Immature natural killer cell (primary cell): ENCODE results near the gene UBA3. TPM values are rescaled to one million over a fixed set of nuclear protein-coding genes. Genes with fewer than 3 reads are reported as not detected.

Source experiments
- DNase-seq, 3 donors: peaks; one replicate each; pipeline ENCODE4 v3.0.0; 2022; ENCODE audit warnings: mixed read lengths in 1 of 3
- H3K27ac Mint-ChIP-seq, 6 donors: one replicate each; pipeline ENCODE4 v1.8.0; 2020; ENCODE audit warnings: mixed read lengths in 6 of 6, mild to moderate bottlenecking in 5 of 6, inconsistent platforms in 4 of 6, moderate library complexity in 3 of 6
- H3K27me3 Mint-ChIP-seq, 3 donors: one replicate each; pipeline ENCODE4 v1.8.0; 2020 to 2021; ENCODE audit warnings: low read depth in 3 of 3, mild to moderate bottlenecking in 3 of 3, mixed read lengths in 3 of 3, moderate library complexity in 3 of 3, inconsistent platforms in 1 of 3
- H3K36me3 Mint-ChIP-seq, 3 donors: one replicate each; pipeline ENCODE4 v1.8.0; 2020; ENCODE audit warnings: mixed read lengths in 3 of 3, inconsistent platforms in 2 of 3, mild to moderate bottlenecking in 2 of 3
- H3K4me1 Mint-ChIP-seq, 2 donors: one replicate each; pipeline ENCODE4 v1.8.0; 2020; ENCODE audit warnings: inconsistent platforms in 2 of 2, mild to moderate bottlenecking in 2 of 2, mixed read lengths in 2 of 2, moderate library complexity in 1 of 2
- H3K4me3 Mint-ChIP-seq, 5 donors: one replicate each; pipeline ENCODE4 v1.8.0; 2020; ENCODE audit warnings: mild to moderate bottlenecking in 5 of 5, mixed read lengths in 5 of 5, inconsistent platforms in 3 of 5, moderate library complexity in 3 of 5
- H3K9me3 Mint-ChIP-seq, 6 donors: one replicate each; pipeline ENCODE4 v1.8.0; 2020; ENCODE audit warnings: mild to moderate bottlenecking in 6 of 6, mixed read lengths in 6 of 6, inconsistent platforms in 4 of 6, moderate library complexity in 3 of 6
- polyA plus RNA-seq, 3 donors: library from polyadenylated mRNA; unstranded; fragments of 300-500 nt; fragmentation: Illumina TruSeq; gene quantifications; one replicate each; pipeline ENCODE4 v1.2.3, GENCODE V29; 2021

UBA3 gene
- polyA plus RNA-seq, 3 donors from 2014 or later = 45.3 to 110 (median 47.1) TPM

DNA sequence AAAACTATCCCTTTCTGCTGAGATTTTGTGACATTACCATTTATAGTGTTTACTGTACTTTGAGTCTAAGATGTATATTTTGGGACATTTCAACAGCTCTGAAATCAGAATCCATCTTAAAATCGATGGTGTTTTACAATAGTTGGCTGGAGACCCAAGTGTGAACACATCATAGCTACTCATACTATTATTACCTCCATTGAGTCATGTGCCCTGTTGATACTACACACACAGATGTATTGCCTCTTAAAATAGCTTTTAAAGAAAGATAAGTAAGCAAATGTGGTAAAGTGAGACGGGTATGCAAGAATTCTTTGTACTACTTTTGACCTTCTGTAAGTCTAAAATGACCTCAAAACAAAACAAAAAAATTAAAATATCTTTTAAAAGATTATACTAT is 35.6 kb upstream of the UBA3 start:
- DNase-seq = no peak
- Mint-ChIP-seq H3K27me3 (peaks cover 0 to 3% (median under 1%) of the 10 kb centered on the region in 3 donors), H3K9me3 (no peaks in the 10 kb centered on the region), H3K4me1 (peaks cover 0 to under 1% of the 10 kb centered on the region in 2 donors), H3K27ac (no peak overlapping the region), H3K36me3 (no peaks in the 10 kb centered on the region), H3K4me3 (no peak overlapping the region)

DNA sequence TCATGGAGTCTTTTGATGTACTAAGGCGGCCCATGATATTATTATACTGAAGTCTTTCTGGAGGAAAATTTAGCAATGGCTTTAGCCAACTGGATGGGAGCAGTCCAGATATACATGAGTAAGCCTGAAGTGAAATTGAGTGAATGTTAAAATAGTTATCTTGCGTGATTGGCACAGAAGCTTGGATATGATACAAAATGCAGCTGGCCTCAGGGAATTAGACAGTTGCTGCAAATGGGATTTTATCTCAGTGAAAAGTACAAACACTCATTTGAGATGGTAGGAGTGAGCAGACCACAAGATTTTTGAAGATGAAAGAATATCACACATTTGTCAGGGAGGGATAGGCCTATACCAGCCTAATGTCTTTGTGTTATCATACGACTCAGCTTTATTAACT is 33.4 kb upstream of the UBA3 start:
- Mint-ChIP-seq H3K4me1 (no peaks in the 10 kb centered on the region), H3K36me3 (no peaks in the 10 kb centered on the region), H3K27me3 (no peaks in the 10 kb centered on the region), H3K9me3 (no peaks in the 10 kb centered on the region), H3K27ac (no peak overlapping the region), H3K4me3 (no peak overlapping the region)
- DNase-seq = no peak

DNA sequence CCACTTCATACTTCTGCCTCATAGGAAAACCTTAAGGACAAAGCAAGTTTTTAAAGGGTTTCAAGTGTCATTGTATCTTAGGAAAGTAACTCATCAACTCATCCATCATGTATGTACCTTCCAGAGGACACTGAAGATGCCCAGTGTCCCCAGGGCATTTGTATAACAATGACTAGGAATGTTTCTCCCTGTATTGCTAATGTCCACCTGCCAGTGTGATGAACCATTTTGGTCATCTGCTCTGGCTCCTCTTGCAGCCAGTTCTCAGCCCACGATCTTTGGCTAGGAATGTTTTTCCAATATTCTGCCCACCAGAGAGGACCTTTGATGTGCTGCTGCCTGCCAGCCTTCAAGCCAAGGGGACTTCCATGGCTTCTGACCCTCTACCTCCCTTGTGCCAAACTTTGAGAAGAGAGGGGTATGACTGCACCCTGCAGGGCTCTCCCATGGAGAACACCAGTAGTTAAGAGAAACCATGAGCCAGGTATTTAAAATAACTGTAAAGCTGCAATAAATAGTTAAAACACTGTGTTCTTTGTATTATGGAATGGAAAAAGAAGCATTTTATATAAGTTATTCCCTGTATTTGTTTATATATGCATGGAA is 30.9 kb upstream of the UBA3 start:
- Mint-ChIP-seq H3K9me3 (no peaks in the 10 kb centered on the region), H3K36me3 (peaks cover 0 to 4% (median 0%) of the 10 kb centered on the region in 3 donors), H3K27me3 (no peaks in the 10 kb centered on the region), H3K4me1 (no peaks in the 10 kb centered on the region), H3K4me3 (no peak overlapping the region), H3K27ac (peak overlapping the region in 1 of 6 donors; percentile 60)
- DNase-seq = no peak

DNA sequence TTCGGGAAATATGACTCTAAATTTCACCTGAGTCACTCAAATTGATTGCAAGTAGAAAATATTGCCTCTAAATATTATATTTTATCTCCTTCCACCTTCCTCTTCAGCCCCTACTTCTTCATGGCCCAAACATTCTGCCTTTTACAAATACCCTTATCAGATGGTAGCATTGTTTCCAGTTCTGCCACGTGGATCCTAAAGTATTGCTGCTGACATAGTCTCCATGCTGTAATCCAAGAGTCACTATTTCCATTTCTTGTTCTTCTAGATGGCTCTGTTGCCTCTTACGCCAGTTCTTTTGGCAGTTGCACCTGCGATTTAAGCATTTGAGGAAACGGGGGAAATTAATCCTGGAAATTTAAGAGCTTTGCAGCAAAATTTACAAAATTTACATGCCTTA is 28.6 kb upstream of the UBA3 start:
- peak overlapping the region in 1 of 6 donors; percentile 16 for H3K27ac Mint-ChIP-seq

DNA sequence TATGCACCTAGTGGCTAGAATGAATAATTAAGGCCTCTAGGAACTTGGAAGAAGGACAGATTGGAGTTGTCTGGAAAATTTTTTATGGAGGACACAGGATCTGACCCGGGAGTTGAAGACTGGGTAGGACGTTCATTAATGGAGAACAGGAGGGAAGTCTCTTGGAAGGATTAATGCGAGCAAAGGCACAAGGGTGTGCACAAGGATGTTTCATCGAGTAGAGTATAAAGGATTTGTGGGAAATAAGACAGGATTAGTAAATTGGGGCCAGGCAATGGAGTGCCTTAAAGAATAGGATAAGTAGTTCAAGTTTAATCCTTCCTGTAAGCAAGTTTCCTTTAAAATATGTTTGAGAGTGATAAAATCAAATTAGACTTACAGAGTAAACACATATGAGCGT is 27.7 kb upstream of the UBA3 start:
- Mint-ChIP-seq H3K27ac (peak overlapping the region in 2 of 6 donors; percentile 22 to 88), H3K36me3 (peaks cover 3 to 22% (median 9%) of the 10 kb centered on the region in 3 donors), H3K4me3 (no peak overlapping the region), H3K27me3 (no peaks in the 10 kb centered on the region), H3K4me1 (peaks cover 10 to 21% of the 10 kb centered on the region in 2 donors), H3K9me3 (no peaks in the 10 kb centered on the region)
- DNase-seq = no peak

More for the DNA sequence above, 28.6 kb upstream of the UBA3 start:
- H3K9me3 Mint-ChIP-seq = no peaks in the 10 kb centered on the region
- H3K4me3 Mint-ChIP-seq = no peak overlapping the region
- DNase-seq = no peak
- H3K36me3 Mint-ChIP-seq = peaks cover 3 to 19% (median 5%) of the 10 kb centered on the region in 3 donors
- H3K4me1 Mint-ChIP-seq = peaks cover 8 to 12% of the 10 kb centered on the region in 2 donors
- no peaks in the 10 kb centered on the region for H3K27me3 Mint-ChIP-seq

DNA sequence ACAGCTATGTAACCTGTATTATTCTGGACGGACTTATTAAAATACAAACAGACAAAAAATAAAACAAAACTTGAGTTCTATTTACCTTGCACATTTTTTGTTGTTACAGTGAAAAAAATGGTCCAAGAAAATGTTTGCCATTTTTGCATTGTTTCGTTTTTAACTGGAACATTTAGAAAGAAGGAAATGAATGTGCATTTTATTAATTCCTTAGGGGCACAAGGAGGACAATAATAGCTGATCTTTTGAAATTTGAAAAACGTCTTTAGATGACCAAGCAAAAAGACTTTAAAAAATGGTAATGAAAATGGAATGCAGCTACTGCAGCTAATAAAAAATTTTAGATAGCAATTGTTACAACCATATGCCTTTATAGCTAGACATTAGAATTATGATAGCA is 25.2 kb upstream of the UBA3 start:
- no peak overlapping the region for H3K4me3 Mint-ChIP-seq
- DNase-seq = no peak
- no peaks in the 10 kb centered on the region for H3K9me3 Mint-ChIP-seq
- peaks cover 28 to 45% of the 10 kb centered on the region in 2 donors for H3K4me1 Mint-ChIP-seq
- H3K27ac Mint-ChIP-seq = peak overlapping the region in 4 of 6 donors; percentile 26 to 69 (median 54)
- no peaks in the 10 kb centered on the region for H3K27me3 Mint-ChIP-seq
- H3K36me3 Mint-ChIP-seq = peaks cover 13 to 34% (median 14%) of the 10 kb centered on the region in 3 donors

DNA sequence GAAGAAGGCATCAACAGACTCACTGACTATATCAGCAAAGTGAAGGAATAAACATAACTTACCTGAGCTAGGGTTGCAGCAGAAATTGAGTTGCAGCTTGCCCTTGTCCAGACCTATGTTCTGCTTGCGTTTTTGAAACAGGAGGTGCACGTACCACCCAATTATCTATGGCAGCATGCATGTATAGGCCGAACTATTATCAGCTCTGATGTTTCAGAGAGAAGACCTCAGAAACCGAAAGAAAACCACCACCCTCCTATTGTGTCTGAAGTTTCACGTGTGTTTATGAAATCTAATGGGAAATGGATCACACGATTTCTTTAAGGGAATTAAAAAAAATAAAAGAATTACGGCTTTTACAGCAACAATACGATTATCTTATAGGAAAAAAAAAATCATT is 24.4 kb upstream of the UBA3 start:
- Mint-ChIP-seq H3K9me3 (no peaks in the 10 kb centered on the region), H3K4me3 (no peak overlapping the region), H3K36me3 (peaks cover 14 to 39% (median 16%) of the 10 kb centered on the region in 3 donors), H3K4me1 (peaks cover 34 to 52% of the 10 kb centered on the region in 2 donors), H3K27me3 (no peaks in the 10 kb centered on the region), H3K27ac (peak overlapping the region; percentile 1 to 76 (median 37))
- no peak for DNase-seq

DNA sequence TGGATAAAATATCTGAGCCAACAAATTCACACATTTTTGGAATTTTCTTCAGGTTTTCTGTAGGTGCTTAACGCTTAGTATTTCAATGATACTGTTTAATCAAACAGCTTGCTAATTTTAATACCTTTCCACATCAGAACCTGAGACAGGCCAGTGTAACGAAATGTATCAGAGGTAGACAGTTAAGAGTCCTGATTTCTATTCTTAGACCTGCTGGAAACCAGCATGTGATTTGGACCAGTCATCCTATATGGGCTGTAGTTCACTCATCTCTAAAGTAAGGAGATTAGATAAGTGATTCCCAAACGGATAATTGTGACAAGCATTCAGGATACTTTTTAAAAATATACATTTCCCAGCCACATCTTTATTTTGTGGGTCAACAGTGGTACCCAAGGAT is 23.0 kb upstream of the UBA3 start:
- H3K36me3 Mint-ChIP-seq = peaks cover 14 to 40% (median 16%) of the 10 kb centered on the region in 3 donors

DNA sequence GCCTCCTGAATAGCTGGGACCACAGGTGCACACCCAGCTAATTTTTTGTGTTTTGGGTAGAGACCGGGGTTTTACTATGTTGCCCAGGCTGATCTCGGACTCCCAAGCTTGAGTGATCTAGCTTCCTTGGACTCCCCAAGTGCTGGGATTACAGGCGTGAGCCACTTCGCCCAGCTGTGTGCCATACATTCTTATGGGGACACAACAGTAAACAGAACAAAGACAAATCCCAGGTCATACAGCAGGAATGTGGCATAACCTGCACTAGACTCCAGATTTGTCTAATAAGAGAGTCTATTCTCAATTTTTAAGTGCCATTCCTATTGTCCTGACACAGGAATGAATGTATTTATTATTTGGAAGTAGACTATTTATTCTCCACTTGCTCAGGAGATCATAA is 22.2 kb upstream of the UBA3 start:
- peak overlapping the region in 2 of 5 donors; percentile 18 to 21 for H3K4me3 Mint-ChIP-seq
- peaks cover 47 to 68% of the 10 kb centered on the region in 2 donors for H3K4me1 Mint-ChIP-seq
- peaks cover 14 to 45% (median 16%) of the 10 kb centered on the region in 3 donors for H3K36me3 Mint-ChIP-seq
- no peaks in the 10 kb centered on the region for H3K9me3 Mint-ChIP-seq
- no peak for DNase-seq
- no peaks in the 10 kb centered on the region for H3K27me3 Mint-ChIP-seq
- H3K27ac Mint-ChIP-seq = peak overlapping the region; percentile 7 to 88 (median 23)

More for the DNA sequence above, 23.0 kb upstream of the UBA3 start:
- Mint-ChIP-seq H3K27me3 (no peaks in the 10 kb centered on the region), H3K27ac (no peak overlapping the region), H3K4me1 (peaks cover 43 to 62% of the 10 kb centered on the region in 2 donors), H3K9me3 (no peaks in the 10 kb centered on the region), H3K4me3 (no peak overlapping the region)
- no peak for DNase-seq

DNA sequence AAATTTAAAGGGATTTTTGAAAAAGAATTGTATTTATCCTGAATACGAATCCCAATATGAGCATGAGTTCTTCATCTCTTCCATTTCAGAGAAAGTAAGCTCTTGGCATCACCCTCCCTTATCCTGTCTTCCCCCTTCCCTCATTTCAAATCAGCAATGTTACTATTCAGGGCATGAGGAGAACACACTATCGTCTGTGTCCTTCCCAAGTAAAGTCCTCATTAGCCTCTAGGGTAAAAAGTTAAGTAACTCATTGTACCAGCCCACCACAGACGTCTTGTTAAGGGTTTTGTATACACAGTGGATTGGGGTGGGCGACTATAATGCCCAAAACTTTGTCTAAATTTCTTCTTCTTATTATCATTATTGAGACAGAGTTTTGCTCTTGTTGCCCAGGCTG is 19.4 kb upstream of the UBA3 start:
- H3K36me3 Mint-ChIP-seq = peaks cover 13 to 32% (median 14%) of the 10 kb centered on the region in 3 donors
- no peaks in the 10 kb centered on the region for H3K9me3 Mint-ChIP-seq
- peaks cover 72 to 91% of the 10 kb centered on the region in 2 donors for H3K4me1 Mint-ChIP-seq
- no peak overlapping the region for H3K4me3 Mint-ChIP-seq
- no peaks in the 10 kb centered on the region for H3K27me3 Mint-ChIP-seq
- no peak for DNase-seq
- H3K27ac Mint-ChIP-seq = peak overlapping the region in 4 of 6 donors; percentile 16 to 65 (median 27)

DNA sequence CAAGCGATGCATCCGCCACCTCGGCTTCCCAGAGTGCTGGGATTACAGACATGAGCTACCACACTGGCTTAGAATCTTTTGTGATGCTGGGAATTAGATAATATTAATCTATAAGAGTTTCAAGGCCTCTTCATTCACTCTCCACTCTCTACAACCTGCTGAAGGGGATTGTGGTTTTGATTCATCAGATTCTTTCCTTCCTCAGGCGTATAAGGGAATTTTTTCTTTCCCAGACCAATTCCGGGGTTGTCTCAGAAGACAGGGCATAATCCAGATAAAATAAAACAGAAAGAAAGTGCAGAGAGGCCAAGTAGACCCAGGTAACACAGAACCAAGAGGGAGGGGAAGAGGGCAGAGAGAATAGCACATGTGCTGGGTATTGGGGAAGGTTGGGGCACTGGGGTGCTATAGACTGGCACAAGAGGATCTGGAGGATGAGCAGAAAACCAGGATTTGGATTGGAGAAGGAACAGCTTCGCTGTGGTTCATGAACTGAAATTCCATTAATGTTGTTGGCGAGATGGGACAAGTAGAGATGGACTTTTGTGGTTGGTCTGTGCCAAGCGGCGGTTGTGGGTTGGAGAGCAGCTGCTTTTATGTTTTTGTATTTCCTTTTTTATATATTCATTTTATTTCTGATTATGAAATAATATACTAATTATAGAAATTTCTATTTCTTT is 17.4 kb upstream of the UBA3 start:
- H3K36me3 Mint-ChIP-seq = peaks cover 5 to 24% (median 13%) of the 10 kb centered on the region in 3 donors
- H3K9me3 Mint-ChIP-seq = no peaks in the 10 kb centered on the region
- peaks cover 83 to 93% of the 10 kb centered on the region in 2 donors for H3K4me1 Mint-ChIP-seq
- peak overlapping the region in 4 of 5 donors; percentile 12 to 48 (median 23) for H3K4me3 Mint-ChIP-seq
- H3K27me3 Mint-ChIP-seq = peaks cover 0 to 2% (median 0%) of the 10 kb centered on the region in 3 donors
- no peak for DNase-seq
- H3K27ac Mint-ChIP-seq = peak overlapping the region; percentile 70 to 92 (median 74)

DNA sequence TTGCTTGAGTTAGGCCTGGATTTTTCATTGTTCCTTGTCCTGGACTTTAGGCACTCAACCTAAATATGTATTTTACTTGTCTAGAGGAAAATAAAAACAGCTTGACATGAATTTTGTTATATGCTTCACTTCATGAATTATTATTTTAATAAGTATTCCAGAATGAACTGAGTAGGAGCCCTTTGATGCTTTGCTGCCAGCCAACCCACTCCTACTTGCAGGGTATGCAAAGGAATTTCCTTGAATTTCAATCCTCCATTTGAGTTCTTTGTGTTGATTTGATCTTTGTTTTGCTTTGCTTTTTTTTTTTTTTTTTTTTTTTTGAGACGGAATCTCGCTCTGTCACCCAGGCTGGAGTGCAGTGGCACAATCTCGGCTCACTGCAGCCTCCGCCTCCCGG is 16.1 kb upstream of the UBA3 start:
- Mint-ChIP-seq H3K9me3 (no peaks in the 10 kb centered on the region), H3K36me3 (peaks cover 0 to 17% (median 4%) of the 10 kb centered on the region in 3 donors), H3K27me3 (peaks cover 0 to 2% (median 2%) of the 10 kb centered on the region in 3 donors), H3K27ac (peak overlapping the region; percentile 74 to 93 (median 92)), H3K4me3 (peak overlapping the region; percentile 33 to 73 (median 65)), H3K4me1 (peaks cover 84 to 93% of the 10 kb centered on the region in 2 donors)
- DNase-seq = no peak

DNA sequence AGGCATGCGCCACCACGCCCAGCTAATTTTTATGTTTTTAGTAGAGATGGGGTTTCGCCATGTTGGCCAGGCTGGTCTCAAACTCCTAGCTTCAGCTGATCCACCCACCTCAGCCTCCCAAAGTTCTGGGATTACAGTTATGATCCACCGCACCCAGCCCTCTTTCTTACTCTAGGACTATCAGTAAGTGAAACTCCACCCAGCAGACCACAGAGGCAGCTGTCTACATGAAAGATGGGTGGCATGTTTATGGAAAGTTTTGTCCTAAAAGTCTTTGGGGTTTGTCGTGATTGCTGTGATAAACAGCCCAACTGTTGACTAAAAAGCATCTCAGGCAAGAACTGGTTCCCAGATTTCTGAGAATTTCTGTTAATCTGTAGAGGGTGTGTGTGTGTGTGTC is 15.5 kb upstream of the UBA3 start:
- H3K4me3 Mint-ChIP-seq = peak overlapping the region; percentile 61 to 75 (median 70)
- H3K9me3 Mint-ChIP-seq = no peaks in the 10 kb centered on the region
- peaks cover 85 to 92% of the 10 kb centered on the region in 2 donors for H3K4me1 Mint-ChIP-seq
- peak overlapping the region; percentile 74 to 93 (median 90) for H3K27ac Mint-ChIP-seq
- peaks cover 0 to 2% (median 2%) of the 10 kb centered on the region in 3 donors for H3K27me3 Mint-ChIP-seq
- H3K36me3 Mint-ChIP-seq = peaks cover 0 to 17% (median 4%) of the 10 kb centered on the region in 3 donors
- no peak for DNase-seq
